Measurements from ENCODE around the gene BOC. TPM values are rescaled to one million over a fixed set of nuclear protein-coding genes. Genes with fewer than 3 reads are reported as not detected.

BOC gene
- polyA plus RNA-seq, 6 donors from 2014 or later, result not detected

- peak overlapping the region in 2 of 6 donors; percentile 49 to 68 for H3K27ac Mint-ChIP-seq
- H3K36me3 Mint-ChIP-seq, result no peaks in the 10 kb centered on the region
- ATAC-seq (ENCODE audit: low read depth in 2 of 2), result no peak
- H3K4me1 Mint-ChIP-seq, result peaks cover 13 to 18% (median 18%) of the 10 kb centered on the region in 3 donors
- H3K9me3 Mint-ChIP-seq, result peaks cover 0 to 4% (median 0%) of the 10 kb centered on the region in 7 donors
- H3K27me3 Mint-ChIP-seq, result no peaks in the 10 kb centered on the region
- H3K4me3 Mint-ChIP-seq, result no peak overlapping the region
- no peak for DNase-seq
Measured at GRCh38 chr3:113253702-113254101, 42.3 kb downstream of the BOC start.

- Mint-ChIP-seq H3K4me3 (peak overlapping the region in 1 of 8 donors; percentile 70), H3K36me3 (no peaks in the 10 kb centered on the region), H3K27me3 (no peaks in the 10 kb centered on the region), H3K27ac (peak overlapping the region in 1 of 6 donors; percentile 64), H3K9me3 (peaks cover 0 to 4% (median 0%) of the 10 kb centered on the region in 7 donors), H3K4me1 (peaks cover 13 to 18% (median 18%) of the 10 kb centered on the region in 3 donors)
- ATAC-seq (ENCODE audit: low read depth in 2 of 2) (no peak), DNase-seq (no peak)
Measured at GRCh38 chr3:113254171-113254947, 43.0 kb downstream of the BOC start.

GRCh38 chr3:113255100-113255853 lies 43.9 kb downstream of the BOC start:
- DNase-seq, result no peak
- no peaks in the 10 kb centered on the region for H3K27me3 Mint-ChIP-seq
- no peaks in the 10 kb centered on the region for H3K36me3 Mint-ChIP-seq
- peaks cover 0 to 4% (median 0%) of the 10 kb centered on the region in 7 donors for H3K9me3 Mint-ChIP-seq
- H3K4me3 Mint-ChIP-seq, result no peak overlapping the region
- peak; percentile 33 to 34 for ATAC-seq (ENCODE audit: low read depth in 2 of 2)
- peak overlapping the region in 4 of 6 donors; percentile 10 to 89 (median 40) for H3K27ac Mint-ChIP-seq
- H3K4me1 Mint-ChIP-seq, result peaks cover 13 to 18% (median 18%) of the 10 kb centered on the region in 3 donors

- no peak for ATAC-seq (ENCODE audit: low read depth in 2 of 2)
- Mint-ChIP-seq H3K9me3 (peaks cover 0 to 4% (median 0%) of the 10 kb centered on the region in 7 donors), H3K4me3 (no peak overlapping the region), H3K27me3 (peaks cover 0 to under 1% (median 0%) of the 10 kb centered on the region in 3 donors), H3K36me3 (no peaks in the 10 kb centered on the region), H3K4me1 (peaks cover 13 to 18% (median 18%) of the 10 kb centered on the region in 3 donors), H3K27ac (peak overlapping the region in 1 of 6 donors; percentile 30)
- no peak for DNase-seq
Measured at GRCh38 chr3:113255854-113256615, 44.7 kb downstream of the BOC start.

GRCh38 chr3:113258361-113258760 lies 47.0 kb downstream of the BOC start:
- Mint-ChIP-seq H3K9me3 (peaks cover 0 to 4% (median 0%) of the 10 kb centered on the region in 7 donors), H3K36me3 (no peaks in the 10 kb centered on the region), H3K27me3 (peaks cover 0 to 4% (median 0%) of the 10 kb centered on the region in 3 donors), H3K4me3 (no peak overlapping the region), H3K4me1 (peaks cover 13 to 18% (median 18%) of the 10 kb centered on the region in 3 donors), H3K27ac (no peak overlapping the region)
- no peak for DNase-seq
- ATAC-seq (ENCODE audit: low read depth in 2 of 2), result no peak

GRCh38 chr3:113259196-113259595 lies 47.8 kb downstream of the BOC start:
- H3K4me1 Mint-ChIP-seq, result peaks cover 6 to 14% (median 12%) of the 10 kb centered on the region in 3 donors
- DNase-seq, result no peak
- ATAC-seq (ENCODE audit: low read depth in 2 of 2), result no peak
- peaks cover 0 to 1% (median 0%) of the 10 kb centered on the region in 7 donors for H3K9me3 Mint-ChIP-seq
- H3K4me3 Mint-ChIP-seq, result no peak overlapping the region
- H3K36me3 Mint-ChIP-seq, result no peaks in the 10 kb centered on the region
- H3K27ac Mint-ChIP-seq, result no peak overlapping the region
- H3K27me3 Mint-ChIP-seq, result peaks cover 0 to 4% (median 4%) of the 10 kb centered on the region in 3 donors

GRCh38 chr3:113261063-113261625 lies 49.8 kb downstream of the BOC start:
- no peaks in the 10 kb centered on the region for H3K9me3 Mint-ChIP-seq
- no peak overlapping the region for H3K27ac Mint-ChIP-seq
- H3K4me3 Mint-ChIP-seq, result no peak overlapping the region
- H3K36me3 Mint-ChIP-seq, result no peaks in the 10 kb centered on the region
- DNase-seq (no peak), ATAC-seq (ENCODE audit: low read depth in 2 of 2) (no peak)
- peaks cover 0 to 5% (median 4%) of the 10 kb centered on the region in 3 donors for H3K27me3 Mint-ChIP-seq
- H3K4me1 Mint-ChIP-seq, result no peaks in the 10 kb centered on the region

GRCh38 chr3:113261626-113262303 lies 50.4 kb downstream of the BOC start:
- H3K9me3 Mint-ChIP-seq, result no peaks in the 10 kb centered on the region
- peaks cover 0 to 5% (median 4%) of the 10 kb centered on the region in 3 donors for H3K27me3 Mint-ChIP-seq
- H3K27ac Mint-ChIP-seq, result peak overlapping the region in 1 of 6 donors; percentile 0

GRCh38 chr3:113262304-113262665 lies 50.9 kb downstream of the BOC start:
- H3K27me3 Mint-ChIP-seq, result peaks cover 0 to 5% (median 4%) of the 10 kb centered on the region in 3 donors
- H3K9me3 Mint-ChIP-seq, result no peaks in the 10 kb centered on the region
- DNase-seq (no peak), ATAC-seq (ENCODE audit: low read depth in 2 of 2) (no peak)
- no peak overlapping the region for H3K27ac Mint-ChIP-seq
- H3K36me3 Mint-ChIP-seq, result no peaks in the 10 kb centered on the region
- no peak overlapping the region for H3K4me3 Mint-ChIP-seq
- no peaks in the 10 kb centered on the region for H3K4me1 Mint-ChIP-seq

More at GRCh38 chr3:113261626-113262303, 50.4 kb downstream of the BOC start:
- Mint-ChIP-seq H3K36me3 (no peaks in the 10 kb centered on the region), H3K4me1 (no peaks in the 10 kb centered on the region), H3K4me3 (no peak overlapping the region)
- DNase-seq (no peak), ATAC-seq (ENCODE audit: low read depth in 2 of 2) (no peak)

- Mint-ChIP-seq H3K9me3 (no peaks in the 10 kb centered on the region), H3K4me3 (no peak overlapping the region), H3K36me3 (no peaks in the 10 kb centered on the region), H3K27me3 (peaks cover 0 to 9% (median 5%) of the 10 kb centered on the region in 3 donors), H3K4me1 (no peaks in the 10 kb centered on the region), H3K27ac (no peak overlapping the region)
- ATAC-seq (ENCODE audit: low read depth in 2 of 2) (no peak), DNase-seq (no peak)
Measured at GRCh38 chr3:113263020-113263419, 51.7 kb downstream of the BOC start.

- H3K36me3 Mint-ChIP-seq, result no peaks in the 10 kb centered on the region
- H3K4me1 Mint-ChIP-seq, result no peaks in the 10 kb centered on the region
- no peak overlapping the region for H3K27ac Mint-ChIP-seq
- DNase-seq (no peak), ATAC-seq (ENCODE audit: low read depth in 2 of 2) (no peak)
- no peak overlapping the region for H3K4me3 Mint-ChIP-seq
- no peaks in the 10 kb centered on the region for H3K9me3 Mint-ChIP-seq
- H3K27me3 Mint-ChIP-seq, result peaks cover 0 to 9% (median 5%) of the 10 kb centered on the region in 3 donors
Measured at GRCh38 chr3:113263778-113264177, 52.4 kb downstream of the BOC start.

- Mint-ChIP-seq H3K4me3 (no peak overlapping the region), H3K27me3 (peaks cover 0 to 9% (median 5%) of the 10 kb centered on the region in 3 donors), H3K4me1 (no peaks in the 10 kb centered on the region), H3K27ac (no peak overlapping the region), H3K9me3 (no peaks in the 10 kb centered on the region), H3K36me3 (no peaks in the 10 kb centered on the region)
- ATAC-seq (ENCODE audit: low read depth in 2 of 2) (no peak), DNase-seq (no peak)
Measured at GRCh38 chr3:113264283-113265131, 53.1 kb downstream of the BOC start.

Data from naive B cell (primary cell).